Stimulated activated naive CD8-positive, alpha-beta T cell treated with anti-CD3 and anti-CD28 coated beads, Interleukin-15, Interleukin-2, amounts not matched to agents 100 U/mL and 50 U/mL, for 24 hours (primary cell): Measurements from ENCODE around the gene NEDD9.

Experiments used
- ATAC-seq: fragments of 150-1000 bp; cut with Tn5 transposase; one replicate; pipeline ENCODE4 v1.10.0; 2021
- DNase-seq: peaks from one replicate; pipeline ENCODE4 v3.0.0; 2021

NEDD9 gene, protein sequence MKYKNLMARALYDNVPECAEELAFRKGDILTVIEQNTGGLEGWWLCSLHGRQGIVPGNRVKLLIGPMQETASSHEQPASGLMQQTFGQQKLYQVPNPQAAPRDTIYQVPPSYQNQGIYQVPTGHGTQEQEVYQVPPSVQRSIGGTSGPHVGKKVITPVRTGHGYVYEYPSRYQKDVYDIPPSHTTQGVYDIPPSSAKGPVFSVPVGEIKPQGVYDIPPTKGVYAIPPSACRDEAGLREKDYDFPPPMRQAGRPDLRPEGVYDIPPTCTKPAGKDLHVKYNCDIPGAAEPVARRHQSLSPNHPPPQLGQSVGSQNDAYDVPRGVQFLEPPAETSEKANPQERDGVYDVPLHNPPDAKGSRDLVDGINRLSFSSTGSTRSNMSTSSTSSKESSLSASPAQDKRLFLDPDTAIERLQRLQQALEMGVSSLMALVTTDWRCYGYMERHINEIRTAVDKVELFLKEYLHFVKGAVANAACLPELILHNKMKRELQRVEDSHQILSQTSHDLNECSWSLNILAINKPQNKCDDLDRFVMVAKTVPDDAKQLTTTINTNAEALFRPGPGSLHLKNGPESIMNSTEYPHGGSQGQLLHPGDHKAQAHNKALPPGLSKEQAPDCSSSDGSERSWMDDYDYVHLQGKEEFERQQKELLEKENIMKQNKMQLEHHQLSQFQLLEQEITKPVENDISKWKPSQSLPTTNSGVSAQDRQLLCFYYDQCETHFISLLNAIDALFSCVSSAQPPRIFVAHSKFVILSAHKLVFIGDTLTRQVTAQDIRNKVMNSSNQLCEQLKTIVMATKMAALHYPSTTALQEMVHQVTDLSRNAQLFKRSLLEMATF

DNA sequence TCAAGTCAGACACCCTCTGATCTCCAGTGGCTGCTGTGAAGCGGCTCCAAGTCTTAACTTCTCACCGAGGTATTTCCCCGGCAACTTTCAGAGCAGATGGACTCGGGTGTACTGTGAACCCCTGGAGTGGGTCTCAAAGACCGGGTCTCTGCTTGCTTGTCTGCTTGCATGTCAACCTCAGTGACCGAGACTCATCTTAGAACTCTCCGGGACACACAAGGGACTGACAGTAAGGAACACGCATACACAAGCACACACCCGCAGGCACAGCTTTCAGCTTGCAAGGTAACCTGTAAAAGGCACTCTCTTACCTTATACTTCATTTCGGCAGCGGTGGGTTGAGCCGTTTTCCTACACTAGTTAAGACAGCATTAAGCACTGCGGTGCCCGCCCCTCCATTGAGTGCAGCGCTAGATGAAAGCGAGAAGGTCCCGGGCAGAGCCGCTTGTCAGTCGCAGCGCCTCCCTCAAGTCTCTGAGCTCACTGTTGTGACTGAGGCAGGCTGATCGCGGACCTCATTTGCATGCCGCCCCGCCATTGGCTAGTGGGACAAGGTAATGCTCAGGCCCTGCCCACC is at the start of gene NEDD9:
NEDD9 (minus strand) TSS at position 476 of the 577 bp plus-strand sequence; CDS start at position 323, 153 bp downstream.
- peak; percentile 98 for ATAC-seq
- DNase-seq: peak; percentile 92

DNA sequence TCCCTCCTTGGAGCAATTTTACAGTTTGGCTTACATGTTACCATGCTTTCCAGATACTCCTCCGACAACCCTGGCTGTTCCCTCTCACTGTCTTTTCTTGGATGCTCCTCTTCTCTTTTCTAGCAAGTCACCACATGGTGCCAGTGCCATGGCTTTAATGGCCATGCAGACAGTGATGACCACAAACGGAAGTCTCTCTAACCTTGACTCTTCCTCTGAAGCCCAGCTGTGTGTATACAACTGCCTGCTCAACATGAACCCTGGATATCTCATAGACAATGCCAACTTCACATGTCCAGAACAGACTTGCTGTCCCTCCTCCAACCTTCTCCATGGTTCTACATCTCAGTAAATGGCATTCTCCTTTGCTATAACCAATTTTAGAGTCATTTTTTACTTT is 49.8 kb upstream of the NEDD9 start:
- DNase-seq (no peak), ATAC-seq (no peak)

DNA sequence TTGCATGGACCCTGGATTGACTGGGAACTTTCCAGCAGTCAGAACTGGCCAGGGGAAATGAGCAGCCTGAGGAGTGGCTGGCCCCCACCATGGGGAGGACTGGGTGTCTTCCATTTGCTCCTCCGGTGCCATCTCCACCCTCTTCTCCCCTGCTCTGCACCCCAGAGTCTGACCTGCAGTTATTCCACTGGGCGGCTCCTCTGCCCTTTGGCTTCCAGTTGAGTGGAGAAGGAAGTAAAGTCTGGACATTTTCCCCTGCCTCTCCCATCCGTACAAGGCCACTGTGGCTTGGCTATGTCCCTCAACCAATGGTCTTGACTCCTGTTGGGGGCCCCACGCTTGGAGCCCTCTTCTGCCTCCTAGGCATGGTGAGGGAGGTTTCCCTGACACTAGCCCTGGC is 47.9 kb upstream of the NEDD9 start:
- no peak for DNase-seq
- no peak for ATAC-seq

DNA sequence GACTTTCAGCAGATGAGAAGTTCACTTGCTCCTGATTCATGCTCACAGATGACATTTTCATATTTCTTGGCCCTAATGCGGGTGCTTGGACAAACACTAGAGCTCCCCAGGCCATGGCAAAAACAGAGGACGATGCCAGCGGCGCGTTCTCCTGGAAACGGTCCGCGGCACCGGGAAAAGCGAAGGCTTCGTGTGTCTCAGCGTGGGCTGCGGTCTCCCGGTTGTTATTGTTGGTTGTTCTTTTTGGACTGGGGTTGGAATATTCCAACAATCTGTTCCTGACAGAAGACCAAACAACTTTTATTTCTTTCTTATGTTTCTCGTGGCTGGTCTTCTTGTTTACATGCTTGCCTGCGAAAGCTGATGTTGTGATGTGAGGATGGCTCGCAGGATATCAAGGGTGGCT is 46.8 kb upstream of the NEDD9 start:
- no peak for ATAC-seq

DNA sequence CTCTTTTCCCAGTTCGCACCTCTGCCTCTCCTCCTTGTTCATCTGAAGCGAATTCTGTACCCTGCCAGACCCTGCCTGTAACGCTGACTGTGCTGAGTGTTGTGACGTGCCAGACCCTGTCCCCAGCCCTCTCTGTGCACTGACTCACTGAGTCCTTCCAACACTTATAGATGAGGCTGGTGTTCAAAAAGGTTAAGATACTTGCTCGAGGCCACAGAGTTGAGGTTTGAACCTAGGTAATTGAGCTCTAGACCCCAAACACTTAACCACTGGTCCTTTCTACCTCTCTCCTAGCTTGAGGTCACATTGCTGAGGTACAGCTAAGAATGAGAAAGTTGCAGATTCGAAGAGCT is 45.7 kb upstream of the NEDD9 start:
- ATAC-seq: peak; percentile 85
- DNase-seq: peak; percentile 27

More for the DNA sequence above, 46.8 kb upstream of the NEDD9 start:
- DNase-seq: no peak

DNA sequence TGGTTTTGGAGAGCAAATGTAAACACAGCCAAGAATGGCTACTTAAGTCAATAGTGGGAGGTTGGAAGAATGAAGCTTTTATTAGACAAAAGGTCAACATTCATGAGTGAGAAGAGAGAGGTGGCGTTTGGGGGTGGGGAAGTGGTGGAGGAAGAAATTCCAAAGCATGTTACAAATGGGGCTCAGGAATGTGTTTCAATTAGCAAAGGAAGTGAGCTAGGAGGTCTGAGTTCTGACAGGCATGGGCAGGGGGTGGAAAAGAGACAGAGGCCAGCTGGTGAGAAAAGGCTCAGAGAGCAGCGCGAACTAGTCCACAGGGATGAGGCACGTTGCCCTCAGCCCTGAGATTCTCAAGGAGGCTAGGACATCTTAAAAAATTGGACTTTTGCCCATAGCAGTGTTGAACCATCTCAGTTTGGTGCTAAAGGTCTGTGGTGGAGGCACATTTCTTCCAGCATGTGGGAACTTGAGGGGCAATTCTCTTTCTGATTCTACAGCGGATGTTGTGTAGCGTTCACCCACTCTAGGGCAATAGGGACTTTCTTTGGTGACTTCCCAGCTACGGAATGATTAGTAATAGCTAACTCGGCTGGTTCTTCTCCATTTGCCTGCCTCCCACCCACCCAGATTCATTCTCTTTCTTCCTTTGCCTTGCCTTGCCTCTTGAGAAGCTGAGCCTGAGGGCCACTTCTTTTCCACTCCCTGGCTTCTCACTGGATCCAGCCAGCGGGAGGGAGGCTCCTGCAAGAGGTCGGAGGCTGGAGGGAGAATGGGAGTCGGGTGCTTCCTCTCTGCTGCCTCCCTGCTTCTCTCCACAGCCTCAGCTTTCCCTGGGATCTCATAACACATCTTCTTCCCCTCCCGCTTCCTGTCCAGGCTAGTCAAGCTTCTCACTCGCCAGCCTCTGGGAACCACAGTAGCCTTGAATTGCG is 45.1 kb upstream of the NEDD9 start:
- ATAC-seq (peak; percentile 72), DNase-seq (peak; percentile 22)

DNA sequence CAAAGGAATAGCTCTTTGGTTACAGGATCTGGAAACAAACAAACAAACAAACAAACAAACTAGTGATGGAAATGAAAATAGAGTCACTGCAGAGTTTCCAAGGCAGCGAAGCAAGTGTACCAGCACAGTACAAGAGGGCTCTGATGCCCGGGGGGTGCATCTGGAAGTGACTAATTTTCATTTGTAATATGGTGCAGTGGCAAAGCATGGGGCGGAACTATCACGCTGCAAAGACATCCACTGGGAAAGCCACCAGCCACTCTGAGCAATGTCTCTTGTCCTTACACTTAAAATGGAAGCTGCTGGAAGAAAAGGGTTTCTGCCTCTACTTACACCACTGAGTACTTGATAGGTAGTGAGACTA is 44.4 kb upstream of the NEDD9 start:
- DNase-seq (no peak), ATAC-seq (no peak)

DNA sequence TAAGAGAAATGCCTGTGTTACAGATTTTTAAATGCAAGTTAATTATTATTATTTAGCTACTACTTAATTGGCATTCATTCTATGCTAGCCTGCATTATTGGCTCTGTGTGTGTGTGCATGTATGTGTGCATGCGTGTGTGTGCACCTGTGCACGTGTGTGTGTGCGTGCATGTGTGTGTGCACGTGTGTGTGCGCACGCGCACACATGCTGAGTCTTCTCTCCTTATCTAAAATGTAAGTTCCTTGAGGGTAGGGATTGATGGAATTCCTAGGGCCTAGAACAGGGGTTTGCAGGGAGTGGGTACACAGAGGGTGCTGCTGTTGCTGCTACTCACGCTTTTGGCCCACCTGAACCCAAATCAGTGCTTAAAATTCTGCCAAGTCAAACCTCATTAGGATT is 43.8 kb upstream of the NEDD9 start:
- no peak for ATAC-seq
- DNase-seq: no peak

DNA sequence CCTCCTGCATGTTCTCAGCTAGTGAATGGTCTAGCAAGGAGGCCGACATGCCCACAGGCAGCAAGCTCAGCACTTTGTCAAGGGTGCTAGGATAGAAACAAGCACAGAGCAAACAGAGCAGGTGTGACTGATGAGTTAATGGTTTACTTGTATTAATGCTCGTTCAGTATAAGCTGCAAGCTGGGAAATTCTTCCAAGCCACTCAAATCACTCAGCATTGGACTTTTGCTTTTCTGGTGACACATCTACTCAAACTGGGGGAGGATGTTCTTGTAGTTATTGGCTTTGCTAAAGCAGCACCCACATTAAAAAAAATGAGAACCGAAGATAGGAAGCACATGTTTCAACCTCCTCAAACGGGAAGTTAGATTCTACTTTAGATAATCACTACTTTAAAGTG is 43.1 kb upstream of the NEDD9 start:
- DNase-seq (no peak), ATAC-seq (peak; percentile 55)

DNA sequence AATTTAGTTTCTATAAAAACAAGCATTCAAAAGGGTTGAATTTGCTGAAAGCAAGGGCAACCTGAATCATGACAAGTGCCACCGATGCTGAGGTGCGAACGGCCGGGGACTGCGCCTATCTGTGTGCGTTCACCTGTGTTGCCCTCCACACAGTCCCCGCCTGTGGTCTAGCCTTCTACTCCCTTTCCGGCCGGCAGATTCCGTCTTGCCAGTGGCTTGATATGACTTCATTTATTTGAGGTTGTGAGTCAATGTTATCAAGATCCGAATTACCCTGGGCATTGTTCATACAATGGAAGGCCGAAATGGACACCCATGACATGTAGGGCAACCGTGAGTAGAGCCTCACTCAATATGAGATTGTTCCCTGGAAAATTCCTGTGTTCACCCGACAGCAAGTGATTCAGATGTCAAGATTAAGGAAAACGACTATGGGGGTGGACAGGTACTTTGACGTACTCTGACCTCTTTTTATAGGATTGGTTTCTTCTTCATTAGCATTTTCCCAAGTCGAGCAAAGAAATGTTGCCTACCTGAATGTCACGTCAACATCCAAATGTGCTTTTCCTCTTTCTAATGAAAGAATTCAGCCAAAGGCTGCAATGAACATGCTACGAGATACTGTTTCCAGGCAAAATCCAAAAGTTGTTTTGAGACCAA is 41.1 kb upstream of the NEDD9 start:
- no peak for ATAC-seq
- DNase-seq: no peak

DNA sequence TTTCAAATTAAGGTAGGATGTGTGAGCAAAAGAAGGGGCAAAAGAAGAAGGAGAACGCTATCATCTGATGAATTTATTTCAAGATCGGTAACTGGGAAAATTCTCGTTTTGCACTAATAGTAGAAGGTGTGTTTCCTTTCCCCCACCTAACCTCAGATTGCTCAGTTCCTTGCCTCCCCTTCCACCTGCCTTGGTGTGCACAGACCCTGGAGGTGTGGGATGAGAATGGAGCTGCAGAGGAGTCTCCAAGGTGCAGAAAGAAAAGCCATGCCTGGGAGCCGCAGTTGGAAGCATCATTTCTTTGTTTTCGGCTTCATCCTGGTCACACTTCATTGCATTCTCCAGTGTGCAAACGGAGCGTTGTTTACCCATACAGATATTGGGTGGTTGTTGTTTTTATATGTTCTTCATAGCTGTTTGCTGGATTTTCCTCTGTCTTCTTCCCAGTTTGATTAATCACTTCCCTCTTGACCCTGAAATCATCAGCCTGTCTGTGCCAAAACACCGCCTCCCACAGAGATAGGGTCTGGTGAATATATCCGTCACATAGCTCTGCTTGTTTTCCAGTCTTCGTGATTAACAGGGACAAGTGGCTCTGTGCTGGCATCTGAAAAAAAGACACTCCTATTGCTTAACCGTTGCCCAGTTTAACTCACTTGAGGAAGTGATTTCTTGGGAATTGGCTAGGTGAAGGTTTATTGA is 40.2 kb upstream of the NEDD9 start:
- no peak for ATAC-seq
- no peak for DNase-seq

DNA sequence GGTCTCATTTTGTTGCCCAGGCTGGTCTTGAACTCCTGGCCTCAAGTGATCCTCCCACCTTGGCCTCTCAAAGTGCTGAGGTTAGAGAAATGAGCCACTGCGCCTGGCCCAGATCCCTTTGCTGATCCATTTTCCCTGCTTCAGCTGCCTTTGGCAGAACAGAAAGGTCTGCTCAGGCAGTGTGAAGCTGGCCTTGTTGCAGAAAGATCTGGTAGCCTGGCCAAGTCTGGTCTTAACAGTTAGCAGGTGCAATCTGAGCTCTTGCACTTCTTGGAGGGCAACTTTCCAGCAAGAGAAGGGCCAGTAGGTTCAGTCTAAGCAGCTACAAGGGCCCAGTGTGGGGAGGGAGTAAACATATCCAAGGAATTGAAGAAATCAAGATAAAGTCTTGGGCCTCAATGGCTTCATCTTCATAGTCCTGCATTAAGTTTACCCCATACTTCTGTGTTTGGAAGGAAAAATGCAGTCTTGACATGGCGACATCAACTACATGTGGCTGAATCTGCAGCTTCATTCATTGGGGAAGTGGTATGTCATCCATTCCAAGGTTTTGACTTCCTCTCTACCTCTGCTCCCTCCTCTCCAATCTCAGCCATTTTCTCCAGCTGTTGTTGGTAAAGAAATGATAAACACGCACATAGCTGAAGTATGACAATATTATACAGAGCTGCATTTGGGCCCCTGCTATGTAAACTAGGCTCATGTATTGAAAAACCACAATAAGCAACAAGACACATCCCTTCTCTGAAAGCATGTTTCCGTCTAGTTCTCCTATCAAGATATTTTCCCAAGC is 39.0 kb upstream of the NEDD9 start:
- ATAC-seq (no peak), DNase-seq (no peak)

DNA sequence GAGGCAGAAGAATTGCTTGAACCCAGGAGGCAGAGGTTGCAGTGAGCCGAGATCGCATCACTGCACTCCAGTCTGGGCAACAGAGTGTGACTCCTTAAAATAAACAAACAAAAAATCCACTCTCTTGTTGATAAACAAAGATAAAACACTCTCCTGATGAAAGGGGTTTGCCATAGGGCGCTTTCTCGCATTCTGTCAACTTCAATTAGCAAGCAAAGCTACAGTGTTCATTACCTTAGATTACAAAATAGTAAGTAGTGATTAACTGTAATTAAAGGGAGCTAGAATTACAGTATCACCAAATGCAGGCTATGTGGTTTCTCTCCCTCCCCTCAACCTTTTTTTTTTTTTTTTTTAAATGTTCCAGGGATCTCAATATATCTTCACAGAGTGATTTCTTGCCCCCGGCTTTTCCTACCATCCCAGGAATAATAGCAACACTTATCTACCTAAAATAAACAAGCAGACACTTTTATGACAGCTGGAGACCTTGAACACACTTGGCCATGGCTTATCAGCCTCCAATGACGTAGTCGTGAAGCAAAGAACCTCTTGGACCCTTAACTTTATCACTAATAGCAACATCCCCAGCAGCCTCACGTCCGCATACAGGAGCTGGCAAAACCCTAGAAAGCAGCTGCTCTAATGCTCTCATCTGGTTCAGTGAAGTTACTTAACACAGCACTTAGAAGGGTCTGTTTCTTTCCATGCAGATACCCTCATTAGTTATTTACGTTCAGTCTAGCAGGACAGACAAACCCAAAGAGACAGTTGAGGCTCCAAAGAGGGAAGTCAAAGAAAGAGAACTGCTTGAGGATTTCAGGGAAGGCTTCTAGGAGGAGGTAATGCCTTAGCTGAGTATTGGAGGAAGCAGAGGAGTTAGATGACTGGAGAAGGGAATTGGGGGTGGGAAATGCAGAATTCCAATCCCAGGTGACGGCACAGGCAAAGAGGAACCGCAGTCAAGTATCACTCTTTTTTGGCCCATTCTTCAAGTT is 37.9 kb upstream of the NEDD9 start:
- ATAC-seq (no peak), DNase-seq (no peak)

DNA sequence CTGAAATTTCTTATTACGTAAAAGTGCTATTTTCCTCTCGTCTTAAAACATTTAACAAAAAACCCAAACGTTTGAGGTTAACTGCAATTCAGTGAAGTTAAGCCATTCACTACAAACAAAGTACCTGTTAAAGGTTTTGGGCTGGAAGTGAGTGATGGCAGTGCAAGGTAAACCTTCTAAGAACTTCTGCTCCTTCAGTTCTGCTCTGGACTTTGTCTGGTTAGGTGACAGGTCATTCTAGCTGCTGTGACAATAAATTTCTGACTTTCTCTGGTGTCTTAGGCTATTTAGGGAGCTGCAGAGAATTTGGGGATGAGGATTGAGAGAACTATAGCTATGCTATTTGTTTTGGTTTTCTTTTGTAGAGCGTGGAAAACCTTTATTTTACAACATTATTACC is 36.5 kb upstream of the NEDD9 start:
- DNase-seq (no peak), ATAC-seq (no peak)

DNA sequence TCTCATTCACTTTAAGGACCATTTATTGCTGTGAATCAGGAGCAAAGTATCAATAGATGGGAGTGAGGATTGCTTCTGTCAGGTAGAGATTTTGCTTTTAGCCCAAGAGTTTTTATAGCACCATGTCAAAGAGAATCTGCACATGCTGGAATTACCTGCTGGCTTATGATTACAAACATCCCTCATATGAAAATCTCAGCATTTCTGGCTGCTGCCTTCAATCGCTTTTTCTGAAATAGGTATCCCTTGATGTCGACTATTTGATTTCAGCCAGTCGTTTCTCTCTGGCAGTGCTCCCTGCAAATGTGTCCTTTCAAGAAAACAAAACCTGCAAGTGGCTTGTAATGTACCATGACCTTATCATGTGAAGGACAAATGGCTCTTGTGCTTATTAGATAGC is 34.5 kb upstream of the NEDD9 start:
- ATAC-seq (no peak), DNase-seq (no peak)

DNA sequence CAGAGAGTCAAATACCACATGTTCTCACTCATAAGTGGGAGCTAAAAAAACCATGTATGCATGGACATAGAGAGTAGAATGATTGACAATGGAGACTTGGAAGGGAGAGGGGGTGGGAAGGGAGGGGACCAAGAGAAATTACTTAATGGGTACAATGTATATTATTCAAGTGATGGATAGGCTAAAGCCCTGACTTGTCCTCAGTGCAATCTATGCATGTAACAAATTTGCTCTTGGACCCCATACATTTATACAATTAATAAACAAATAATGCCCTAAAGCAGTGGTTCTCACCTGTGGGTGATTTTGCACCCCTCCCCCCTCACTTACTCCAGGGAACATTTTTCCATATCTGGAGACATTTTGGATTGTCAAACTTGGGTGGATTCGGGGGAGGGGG is 33.5 kb upstream of the NEDD9 start:
- ATAC-seq (no peak), DNase-seq (no peak)

DNA sequence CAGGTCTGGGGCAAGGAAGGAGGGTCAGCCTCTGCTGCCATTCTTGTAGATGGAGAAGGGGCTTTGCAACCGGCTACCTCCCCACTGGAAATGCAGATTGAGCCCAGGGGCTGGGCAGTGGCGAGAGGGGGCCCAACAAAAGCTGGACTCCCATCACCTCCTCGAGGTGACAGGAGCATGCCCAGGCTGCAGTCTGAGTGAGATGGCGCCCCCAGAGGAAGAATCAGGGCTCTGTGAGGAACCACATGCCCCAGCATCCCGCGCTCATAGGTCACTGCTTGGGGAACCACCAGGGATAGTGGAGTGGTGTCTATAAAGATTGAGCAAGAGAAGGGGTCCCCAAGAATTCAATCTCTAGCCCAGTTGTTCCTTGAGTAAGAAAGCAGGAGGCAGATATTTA is 31.6 kb upstream of the NEDD9 start:
- ATAC-seq: no peak
- DNase-seq: no peak

DNA sequence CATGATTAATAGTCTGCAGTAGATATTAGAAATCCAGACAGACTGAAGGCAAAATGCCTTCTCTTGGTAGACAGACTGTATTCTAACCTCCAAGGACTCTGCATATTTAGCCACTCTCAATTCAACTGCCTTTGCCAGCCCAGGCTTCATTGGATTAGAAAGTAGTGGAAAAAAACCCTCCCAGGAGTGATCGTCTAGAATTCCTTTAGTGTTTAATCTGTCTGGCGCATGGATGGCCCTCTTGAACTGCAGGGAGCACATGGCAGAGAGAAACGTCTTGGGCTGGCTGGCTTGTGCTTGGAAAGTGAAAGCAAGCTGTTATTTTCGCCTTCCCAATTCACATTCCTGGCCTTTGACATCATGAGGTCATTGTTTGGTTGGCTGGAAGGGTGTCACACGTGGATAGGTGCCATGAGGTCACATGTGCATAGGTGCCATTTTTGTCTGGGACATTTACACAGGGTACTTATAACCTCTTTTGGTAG is 30.9 kb upstream of the NEDD9 start:
- DNase-seq (no peak), ATAC-seq (no peak)

DNA sequence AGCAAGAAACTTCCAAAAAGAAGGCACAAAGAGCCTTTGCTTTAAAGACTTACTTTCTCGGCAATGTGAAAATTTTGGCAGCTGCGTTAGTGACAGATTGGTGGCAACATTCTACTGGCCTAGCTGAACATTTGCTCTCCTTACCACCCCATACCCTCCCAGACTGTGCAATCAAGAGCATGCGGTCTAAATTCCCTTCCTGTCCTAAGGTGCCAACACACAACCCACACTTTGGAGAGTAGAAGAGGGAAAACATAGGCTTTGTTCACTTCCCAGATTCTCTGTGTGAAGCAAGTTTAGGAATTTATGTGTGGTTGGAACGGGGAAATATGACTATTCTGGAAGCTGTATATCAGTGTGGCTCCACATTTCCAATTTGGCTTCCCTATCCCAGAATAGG is 29.8 kb upstream of the NEDD9 start:
- no peak for DNase-seq
- no peak for ATAC-seq
